Measurements from ENCODE around the gene STPG1. TPM values are rescaled to one million over a fixed set of nuclear protein-coding genes. Genes with fewer than 3 reads are reported as not detected.

The STPG1 gene
- total and polyA plus RNA-seq, 2 of the 13 experiments (the other 11 are each of a cell fraction or from before 2014, with no cell fraction given) = 3.4 to 4.3 TPM

GRCh38 chr1:24451746-24452145 is 38.2 kb upstream of the STPG1 start (continued):
- no peak for TF ChIP-seq ZNF574 (CRISPR knock-in tag; IDR thresholded peaks at IDR 0.05)
- no peak for TF ChIP-seq ZMAT5 (CRISPR knock-in tag; IDR thresholded peaks at IDR 0.05; ENCODE audit: borderline replicate concordance, low read depth)
- no peak for TF ChIP-seq ZNF557 (CRISPR knock-in tag; IDR thresholded peaks at IDR 0.05)
- TF ChIP-seq GMEB1 (CRISPR knock-in tag; IDR thresholded peaks at IDR 0.05; ENCODE audit: borderline replicate concordance) = no peak
- TF ChIP-seq IKZF4 (CRISPR knock-in tag; IDR thresholded peaks at IDR 0.05; ENCODE audit: borderline replicate concordance, low read depth, not compliant biosample characterization) = no peak
- no peak for TF ChIP-seq RARG (CRISPR knock-in tag; IDR thresholded peaks at IDR 0.05; ENCODE audit: low read depth)
- TF ChIP-seq PHF8 (CRISPR knock-in tag; IDR thresholded peaks at IDR 0.05) = no peak
- no peak for TF ChIP-seq THYN1 (CRISPR knock-in tag; IDR thresholded peaks at IDR 0.05; ENCODE audit: borderline replicate concordance, low read depth)
- TF ChIP-seq GATAD2A (CRISPR knock-in tag; IDR thresholded peaks at IDR 0.05) = no peak

All from HepG2 (cell line).